ENCODE measurements around the gene PIK3R2. TPM values are rescaled to one million over a fixed set of nuclear protein-coding genes. Genes with fewer than 3 reads are reported as not detected.

Gene PIK3R2
- polyA plus RNA-seq, 1 donor (not counting 4 experiments of a cell fraction or from before 2014, with no cell fraction given) = 13.9 TPM

DNA sequence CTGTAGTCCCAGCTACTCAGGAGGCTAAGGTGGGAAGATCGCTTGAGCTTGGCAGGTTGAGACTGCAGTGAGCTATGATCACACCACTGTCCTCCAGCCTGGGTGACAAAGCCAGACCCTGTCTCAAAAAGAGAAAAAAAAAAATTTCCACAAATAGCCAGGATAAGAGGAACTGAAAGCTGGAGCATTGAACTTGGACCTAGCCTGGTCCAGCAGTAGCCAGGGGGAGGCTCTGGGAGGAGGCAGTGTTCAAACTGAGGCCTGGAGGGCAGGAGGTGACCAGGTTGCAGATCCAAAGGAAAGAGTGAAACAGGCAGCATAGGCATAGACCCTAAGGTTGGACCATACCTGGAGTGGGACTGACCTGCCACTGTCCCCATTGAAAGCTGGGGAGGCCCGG lies 26.9 kb upstream of the PIK3R2 start:
- Histone ChIP-seq H3K27ac (ENCODE audit: control insufficient read depth, insufficient read depth, low read length) (no peak overlapping the region), H3K4me3 (ENCODE audit: control insufficient read depth in 2 of 3, extremely low read depth in 1 of 3, insufficient read depth in 2 of 3, low read depth in 1 of 3, low read length in 3 of 3) (no peak overlapping the region), H2AFZ (ENCODE audit: control insufficient read depth, low read length) (no peak overlapping the region), H3K9me1 (ENCODE audit: control insufficient read depth, extremely low read depth, insufficient read depth, low read length) (no peaks in the 10 kb centered on the region), H3K4me2 (ENCODE audit: control insufficient read depth, extremely low read depth, insufficient read depth, low read depth, low read length) (no peak overlapping the region), H4K20me1 (ENCODE audit: control insufficient read depth, extremely low read depth, insufficient read depth, low read length) (no peaks in the 10 kb centered on the region), H3K9ac (ENCODE audit: control insufficient read depth, extremely low read depth, insufficient read depth, low read length) (no peak overlapping the region), H3K36me3 (ENCODE audit: control insufficient read depth in 2 of 2, extremely low read depth in 1 of 2, insufficient read depth in 2 of 2, low read length in 2 of 2) (peaks cover 0 to 9% of the 10 kb centered on the region in 2 experiments), H3K27me3 (ENCODE audit: control insufficient read depth, extremely low read depth, insufficient read depth, low read length) (no peaks in the 10 kb centered on the region), H3K9me3 (ENCODE audit: control insufficient read depth, low read depth, low read length) (no peaks in the 10 kb centered on the region), H3K79me2 (ENCODE audit: control insufficient read depth, insufficient read depth, low read length) (no peaks in the 10 kb centered on the region), H3K4me1 (ENCODE audit: control insufficient read depth, extremely low read depth, insufficient read depth, low read length) (no peaks in the 10 kb centered on the region)
- dilution Hi-C loops (cut with MboI; ENCODE audit: extremely low pct_ligation_motif_present, low sequenced_read_pairs) = no loop called here
- FAIRE-seq (no peak), DNase-seq (ENCODE audit: low read depth, low spot score) (no peak)
- no peak for TF ChIP-seq EZH2 (IDR thresholded peaks at IDR 0.05; ENCODE audit: low read length)
- TF ChIP-seq, protein P1, sequence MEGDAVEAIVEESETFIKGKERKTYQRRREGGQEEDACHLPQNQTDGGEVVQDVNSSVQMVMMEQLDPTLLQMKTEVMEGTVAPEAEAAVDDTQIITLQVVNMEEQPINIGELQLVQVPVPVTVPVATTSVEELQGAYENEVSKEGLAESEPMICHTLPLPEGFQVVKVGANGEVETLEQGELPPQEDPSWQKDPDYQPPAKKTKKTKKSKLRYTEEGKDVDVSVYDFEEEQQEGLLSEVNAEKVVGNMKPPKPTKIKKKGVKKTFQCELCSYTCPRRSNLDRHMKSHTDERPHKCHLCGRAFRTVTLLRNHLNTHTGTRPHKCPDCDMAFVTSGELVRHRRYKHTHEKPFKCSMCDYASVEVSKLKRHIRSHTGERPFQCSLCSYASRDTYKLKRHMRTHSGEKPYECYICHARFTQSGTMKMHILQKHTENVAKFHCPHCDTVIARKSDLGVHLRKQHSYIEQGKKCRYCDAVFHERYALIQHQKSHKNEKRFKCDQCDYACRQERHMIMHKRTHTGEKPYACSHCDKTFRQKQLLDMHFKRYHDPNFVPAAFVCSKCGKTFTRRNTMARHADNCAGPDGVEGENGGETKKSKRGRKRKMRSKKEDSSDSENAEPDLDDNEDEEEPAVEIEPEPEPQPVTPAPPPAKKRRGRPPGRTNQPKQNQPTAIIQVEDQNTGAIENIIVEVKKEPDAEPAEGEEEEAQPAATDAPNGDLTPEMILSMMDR (optimal IDR thresholded peaks at IDR 0.05 in 1 of 3, IDR thresholded peaks at IDR 0.05 in 1 of 3, conservative IDR thresholded peaks at IDR 0.05 in 1 of 3; ENCODE audit: extremely low read depth in 1 of 3, insufficient read depth in 2 of 3, low read length in 3 of 3) = no peak

DNA sequence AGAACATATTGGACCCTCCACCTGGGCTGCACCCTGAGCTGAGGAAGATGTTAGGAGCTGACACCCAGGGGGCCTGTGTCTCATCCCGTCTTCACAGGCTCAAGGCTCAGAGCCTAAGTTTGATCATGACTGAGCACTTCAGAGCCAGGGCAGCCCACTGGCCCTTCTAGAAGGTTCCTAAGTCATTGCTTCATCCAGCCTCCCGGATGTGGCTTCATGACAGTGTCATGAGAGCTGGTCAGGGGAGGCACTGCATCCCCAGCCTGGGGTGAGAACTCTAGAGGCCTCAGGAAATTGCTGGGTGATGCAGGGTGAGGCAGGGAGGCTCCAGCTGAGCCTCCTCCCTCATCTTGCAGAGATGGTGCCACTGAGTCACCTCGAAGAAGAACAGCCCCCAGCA lies 24.9 kb upstream of the PIK3R2 start:
- FAIRE-seq (no peak), DNase-seq (ENCODE audit: low read depth, low spot score) (no peak)
- Histone ChIP-seq H3K9ac (ENCODE audit: control insufficient read depth, extremely low read depth, insufficient read depth, low read length) (no peak overlapping the region), H3K27me3 (ENCODE audit: control insufficient read depth, extremely low read depth, insufficient read depth, low read length) (no peaks in the 10 kb centered on the region), H3K4me3 (ENCODE audit: control insufficient read depth in 2 of 3, extremely low read depth in 1 of 3, insufficient read depth in 2 of 3, low read depth in 1 of 3, low read length in 3 of 3) (no peak overlapping the region), H3K79me2 (ENCODE audit: control insufficient read depth, insufficient read depth, low read length) (no peaks in the 10 kb centered on the region), H3K4me1 (ENCODE audit: control insufficient read depth, extremely low read depth, insufficient read depth, low read length) (no peaks in the 10 kb centered on the region), H3K36me3 (ENCODE audit: control insufficient read depth in 2 of 2, extremely low read depth in 1 of 2, insufficient read depth in 2 of 2, low read length in 2 of 2) (peaks cover 0 to 9% of the 10 kb centered on the region in 2 experiments), H3K9me3 (ENCODE audit: control insufficient read depth, low read depth, low read length) (no peaks in the 10 kb centered on the region), H3K4me2 (ENCODE audit: control insufficient read depth, extremely low read depth, insufficient read depth, low read depth, low read length) (no peak overlapping the region), H3K27ac (ENCODE audit: control insufficient read depth, insufficient read depth, low read length) (no peak overlapping the region), H2AFZ (ENCODE audit: control insufficient read depth, low read length) (no peak overlapping the region), H3K9me1 (ENCODE audit: control insufficient read depth, extremely low read depth, insufficient read depth, low read length) (no peaks in the 10 kb centered on the region), H4K20me1 (ENCODE audit: control insufficient read depth, extremely low read depth, insufficient read depth, low read length) (no peaks in the 10 kb centered on the region)
- dilution Hi-C loops (cut with MboI; ENCODE audit: extremely low pct_ligation_motif_present, low sequenced_read_pairs) = no loop called here
- no peak for TF ChIP-seq EZH2 (IDR thresholded peaks at IDR 0.05; ENCODE audit: low read length)
- TF ChIP-seq, protein P1 (optimal IDR thresholded peaks at IDR 0.05 in 1 of 3, IDR thresholded peaks at IDR 0.05 in 1 of 3, conservative IDR thresholded peaks at IDR 0.05 in 1 of 3; ENCODE audit: extremely low read depth in 1 of 3, insufficient read depth in 2 of 3, low read length in 3 of 3) = no peak

Data from keratinocyte (primary cell).